SK-N-SH treated with all-trans-retinoic acid at 6 μM for 48 hours (cell line): Measurements from ENCODE around the gene SUSD3.

Experiments
- OSR1 ChIP-seq: fragments of 250-450 bp; sonication (Bioruptor Pico); IDR thresholded peaks from 2 replicates; pipeline ENCODE4 v1.8.0; 2022; ENCODE audit warnings: moderate library complexity, mild to moderate bottlenecking, inconsistent platforms
- TF ChIP-seq, protein P1 (sequence below): fragments of 250-450 bp; sonication (Bioruptor Pico); IDR thresholded peaks from 2 replicates; pipeline ENCODE4 v1.5.0; 2020; ENCODE audit warnings: mild to moderate bottlenecking, moderate library complexity

- TF ChIP-seq, protein P1, sequence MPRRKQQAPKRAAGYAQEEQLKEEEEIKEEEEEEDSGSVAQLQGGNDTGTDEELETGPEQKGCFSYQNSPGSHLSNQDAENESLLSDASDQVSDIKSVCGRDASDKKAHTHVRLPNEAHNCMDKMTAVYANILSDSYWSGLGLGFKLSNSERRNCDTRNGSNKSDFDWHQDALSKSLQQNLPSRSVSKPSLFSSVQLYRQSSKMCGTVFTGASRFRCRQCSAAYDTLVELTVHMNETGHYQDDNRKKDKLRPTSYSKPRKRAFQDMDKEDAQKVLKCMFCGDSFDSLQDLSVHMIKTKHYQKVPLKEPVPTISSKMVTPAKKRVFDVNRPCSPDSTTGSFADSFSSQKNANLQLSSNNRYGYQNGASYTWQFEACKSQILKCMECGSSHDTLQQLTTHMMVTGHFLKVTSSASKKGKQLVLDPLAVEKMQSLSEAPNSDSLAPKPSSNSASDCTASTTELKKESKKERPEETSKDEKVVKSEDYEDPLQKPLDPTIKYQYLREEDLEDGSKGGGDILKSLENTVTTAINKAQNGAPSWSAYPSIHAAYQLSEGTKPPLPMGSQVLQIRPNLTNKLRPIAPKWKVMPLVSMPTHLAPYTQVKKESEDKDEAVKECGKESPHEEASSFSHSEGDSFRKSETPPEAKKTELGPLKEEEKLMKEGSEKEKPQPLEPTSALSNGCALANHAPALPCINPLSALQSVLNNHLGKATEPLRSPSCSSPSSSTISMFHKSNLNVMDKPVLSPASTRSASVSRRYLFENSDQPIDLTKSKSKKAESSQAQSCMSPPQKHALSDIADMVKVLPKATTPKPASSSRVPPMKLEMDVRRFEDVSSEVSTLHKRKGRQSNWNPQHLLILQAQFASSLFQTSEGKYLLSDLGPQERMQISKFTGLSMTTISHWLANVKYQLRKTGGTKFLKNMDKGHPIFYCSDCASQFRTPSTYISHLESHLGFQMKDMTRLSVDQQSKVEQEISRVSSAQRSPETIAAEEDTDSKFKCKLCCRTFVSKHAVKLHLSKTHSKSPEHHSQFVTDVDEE = no peak
- TF ChIP-seq OSR1 = no peak
Measured at GRCh38 chr9:93091453-93092081, 33.1 kb downstream of the SUSD3 start.
